GM03348 (cell line): ENCODE data around the gene ARHGAP1.

ENCODE experiments used
- DNase-seq: peaks from one replicate; pipeline ENCODE4 v3.0.0; 2012; ENCODE audit warnings: low spot score

Gene ARHGAP1

GRCh38 chr11:46640036-46640788, 60.2 kb downstream of the ARHGAP1 start:
- no peak for DNase-seq

- no peak for DNase-seq
Observed at GRCh38 chr11:46639197-46639839, 61.1 kb downstream of the ARHGAP1 start.

GRCh38 chr11:46637546-46637945, 62.9 kb downstream of the ARHGAP1 start:
- DNase-seq = no peak

- DNase-seq = no peak
Observed at GRCh38 chr11:46635557-46636139, 64.8 kb downstream of the ARHGAP1 start.

- no peak for DNase-seq
Observed at GRCh38 chr11:46633291-46634217, 66.9 kb downstream of the ARHGAP1 start.

- DNase-seq = no peak
Observed at GRCh38 chr11:46632502-46632901, 67.9 kb downstream of the ARHGAP1 start.

GRCh38 chr11:46631676-46632075, 68.7 kb downstream of the ARHGAP1 start:
- no peak for DNase-seq

GRCh38 chr11:46630237-46630636, 70.2 kb downstream of the ARHGAP1 start:
- no peak for DNase-seq

- no peak for DNase-seq
Observed at GRCh38 chr11:46628961-46629360, 71.5 kb downstream of the ARHGAP1 start.
